ENCODE results near the gene SERINC2.

DNA sequence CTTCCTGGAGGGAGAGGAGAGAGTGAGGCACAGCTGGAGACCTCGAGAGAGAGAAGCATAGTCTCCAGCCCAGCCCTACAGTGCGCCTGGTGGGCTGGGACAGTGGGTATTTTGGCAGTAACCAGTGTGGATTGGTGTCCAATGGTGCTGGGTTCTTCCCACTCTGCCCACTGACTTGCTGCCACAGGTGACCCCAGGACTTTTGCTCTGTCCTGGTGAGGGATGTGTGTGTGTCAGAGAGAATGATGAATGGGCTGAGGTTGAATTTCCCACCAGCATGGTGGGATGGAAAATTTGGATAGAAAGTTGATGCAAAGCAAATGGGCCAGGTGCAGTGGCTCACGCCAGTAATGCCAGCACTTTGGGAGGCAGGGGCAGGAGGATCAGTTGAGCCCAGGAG lies 26.3 kb downstream of the SERINC2 start:
- TF ChIP-seq POLR2A (IDR thresholded peaks at IDR 0.05) (no peak), POLR2AphosphoS5 (IDR thresholded peaks at IDR 0.05) (no peak)

Measured in sigmoid colon (tissue), 4 donors.